ENCODE results near the gene ARL16. TPM values are rescaled to one million over a fixed set of nuclear protein-coding genes. Genes with fewer than 3 reads are reported as not detected.
"Not testable (repeated sequence)": the region's sequence is repeated elsewhere in the genome, so short reads cannot be mapped to it uniquely, and the experiment has no call there.

The ARL16 gene
- total RNA-seq, 3 donors from 2014 or later (not counting 1 experiment from before 2014, with no cell fraction given), result 23.3 to 47.9 (median 39.3) TPM

DNA sequence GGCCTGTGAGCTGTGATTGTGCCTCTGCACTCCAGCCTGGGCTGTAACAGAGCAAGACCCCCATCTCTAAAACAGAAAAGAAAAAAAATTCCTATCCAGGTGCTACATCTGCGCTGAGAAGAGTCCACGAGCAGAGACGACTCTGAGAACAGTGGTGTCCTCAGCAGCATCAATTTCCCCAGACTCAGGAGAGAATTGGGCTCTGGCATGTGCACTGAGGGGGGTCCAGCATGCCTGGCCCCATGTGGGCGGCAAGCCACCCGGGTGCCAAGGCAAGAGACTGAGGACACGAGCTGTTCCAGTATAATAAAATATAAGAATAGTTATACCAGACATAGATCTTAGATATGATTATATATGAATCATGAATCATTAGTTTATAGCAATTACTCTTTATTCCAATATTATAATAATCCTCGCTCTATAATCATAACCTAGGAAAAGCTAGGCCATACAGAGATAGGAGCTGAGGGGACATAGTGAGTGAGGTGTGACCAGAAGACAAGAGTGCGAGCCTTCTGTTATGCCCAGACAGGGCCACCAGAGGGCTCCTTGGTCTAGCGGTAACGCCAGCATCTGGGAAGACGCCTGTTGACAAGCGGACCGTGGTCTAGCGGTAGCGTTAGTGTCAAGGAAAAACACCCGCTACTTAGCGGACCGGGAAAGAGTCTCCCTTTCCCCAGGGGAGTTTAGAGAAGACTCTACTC, 7.9 kb downstream of the ARL16 start:
- peaks cover 27% of the 10 kb centered on the region for H3K36me3 ChIP-seq (ENCODE audit: control insufficient read depth, insufficient read depth, low read length)
- H3K4me3 Mint-ChIP-seq; H3K4me1 Mint-ChIP-seq; H3K9me3 Mint-ChIP-seq; H3K4me3 ChIP-seq (ENCODE audit: low read length); H3K36me3 Mint-ChIP-seq; H3K4me1 ChIP-seq (ENCODE audit: control insufficient read depth, insufficient read depth, low read length); H3K27ac ChIP-seq (ENCODE audit: low read length); intact Hi-C loops (cut with micrococcal nuclease); H3K9me3 ChIP-seq (ENCODE audit: control insufficient read depth, insufficient read depth, low read length); ATAC-seq; H3K27ac Mint-ChIP-seq; H3K27me3 Mint-ChIP-seq (ENCODE audit: low read depth in 2 of 2); H3K27me3 ChIP-seq (ENCODE audit: control insufficient read depth, insufficient read depth, low read length): not testable (repeated sequence)
- WGBS (ENCODE audit: insufficient coverage), result 62% methylated on average over 16 of the region's 18 CpGs
- peak in 1 of 2 donors; percentile 49 for DNase-seq
- TF ChIP-seq, protein P1, sequence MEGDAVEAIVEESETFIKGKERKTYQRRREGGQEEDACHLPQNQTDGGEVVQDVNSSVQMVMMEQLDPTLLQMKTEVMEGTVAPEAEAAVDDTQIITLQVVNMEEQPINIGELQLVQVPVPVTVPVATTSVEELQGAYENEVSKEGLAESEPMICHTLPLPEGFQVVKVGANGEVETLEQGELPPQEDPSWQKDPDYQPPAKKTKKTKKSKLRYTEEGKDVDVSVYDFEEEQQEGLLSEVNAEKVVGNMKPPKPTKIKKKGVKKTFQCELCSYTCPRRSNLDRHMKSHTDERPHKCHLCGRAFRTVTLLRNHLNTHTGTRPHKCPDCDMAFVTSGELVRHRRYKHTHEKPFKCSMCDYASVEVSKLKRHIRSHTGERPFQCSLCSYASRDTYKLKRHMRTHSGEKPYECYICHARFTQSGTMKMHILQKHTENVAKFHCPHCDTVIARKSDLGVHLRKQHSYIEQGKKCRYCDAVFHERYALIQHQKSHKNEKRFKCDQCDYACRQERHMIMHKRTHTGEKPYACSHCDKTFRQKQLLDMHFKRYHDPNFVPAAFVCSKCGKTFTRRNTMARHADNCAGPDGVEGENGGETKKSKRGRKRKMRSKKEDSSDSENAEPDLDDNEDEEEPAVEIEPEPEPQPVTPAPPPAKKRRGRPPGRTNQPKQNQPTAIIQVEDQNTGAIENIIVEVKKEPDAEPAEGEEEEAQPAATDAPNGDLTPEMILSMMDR (IDR thresholded peaks at IDR 0.05), result peak; percentile 33

- intact Hi-C loops (cut with micrococcal nuclease), result no loop called here
- Histone ChIP-seq H3K27me3 (ENCODE audit: control insufficient read depth, insufficient read depth, low read length) (no peaks in the 10 kb centered on the region), H3K27ac (ENCODE audit: low read length) (no peak overlapping the region), H3K36me3 (ENCODE audit: control insufficient read depth, insufficient read depth, low read length) (peaks cover 38% of the 10 kb centered on the region), H3K4me3 (ENCODE audit: low read length) (no peak overlapping the region), H3K9me3 (ENCODE audit: control insufficient read depth, insufficient read depth, low read length) (no peaks in the 10 kb centered on the region), H3K4me1 (ENCODE audit: control insufficient read depth, insufficient read depth, low read length) (no peaks in the 10 kb centered on the region)
- Mint-ChIP-seq H3K4me1 (peaks cover 7 to 8% of the 10 kb centered on the region in 2 donors), H3K27ac (no peak overlapping the region), H3K9me3 (no peaks in the 10 kb centered on the region), H3K36me3 (no peaks in the 10 kb centered on the region), H3K27me3 (ENCODE audit: low read depth in 2 of 2) (no peaks in the 10 kb centered on the region), H3K4me3 (no peak overlapping the region)
- 91% methylated on average over 18 of the region's 18 CpGs for WGBS (ENCODE audit: insufficient coverage)
- ATAC-seq, result no peak
- no peak for DNase-seq
- TF ChIP-seq, protein P1 (IDR thresholded peaks at IDR 0.05), result no peak
Measured at GRCh38 chr17:81673561-81674258, 9.9 kb downstream of the ARL16 start.

DNA sequence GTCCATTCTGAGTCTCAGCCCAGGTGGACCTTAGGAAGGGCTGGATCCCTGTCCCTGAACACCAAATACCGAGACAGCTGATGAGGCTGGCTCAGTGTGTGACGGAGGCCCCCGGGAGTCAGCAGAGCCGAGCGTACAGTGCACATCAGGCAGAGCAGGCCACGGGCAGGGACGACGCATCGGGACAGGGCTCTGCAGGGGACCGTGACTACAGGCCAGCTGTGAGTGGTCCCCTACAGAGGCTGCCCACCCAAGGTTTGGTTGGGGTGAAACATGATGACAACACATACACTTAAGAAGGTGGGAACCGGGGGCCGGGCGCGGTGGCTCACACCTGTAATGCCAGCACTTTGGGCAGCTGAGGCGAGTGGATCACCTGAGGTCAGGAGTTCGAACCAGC, 10.6 kb downstream of the ARL16 start:
- 95% methylated on average over 16 of the region's 16 CpGs for WGBS (ENCODE audit: insufficient coverage)
- DNase-seq, result no peak
- Histone ChIP-seq H3K36me3 (ENCODE audit: control insufficient read depth, insufficient read depth, low read length) (peaks cover 38% of the 10 kb centered on the region), H3K9me3 (ENCODE audit: control insufficient read depth, insufficient read depth, low read length) (no peaks in the 10 kb centered on the region), H3K4me1 (ENCODE audit: control insufficient read depth, insufficient read depth, low read length) (peaks cover 3% of the 10 kb centered on the region), H3K27me3 (ENCODE audit: control insufficient read depth, insufficient read depth, low read length) (no peaks in the 10 kb centered on the region), H3K27ac (ENCODE audit: low read length) (no peak overlapping the region), H3K4me3 (ENCODE audit: low read length) (no peak overlapping the region)
- no peaks in the 10 kb centered on the region for H3K9me3 Mint-ChIP-seq
- no peaks in the 10 kb centered on the region for H3K36me3 Mint-ChIP-seq
- TF ChIP-seq, protein P1 (IDR thresholded peaks at IDR 0.05), result no peak
- no peak overlapping the region for H3K4me3 Mint-ChIP-seq
- ATAC-seq, result no peak
- H3K27me3 Mint-ChIP-seq (ENCODE audit: low read depth in 2 of 2), result no peaks in the 10 kb centered on the region
- peaks cover 7 to 12% of the 10 kb centered on the region in 2 donors for H3K4me1 Mint-ChIP-seq
- intact Hi-C loops (cut with micrococcal nuclease), result no loop called here
- no peak overlapping the region for H3K27ac Mint-ChIP-seq
